ENCODE data around the gene DSCAM. TPM values are rescaled to one million over a fixed set of nuclear protein-coding genes. Genes with fewer than 3 reads are reported as not detected.

Gene DSCAM
- total RNA-seq, 2 donors from 2014 or later, result not detected

- H3K4me1 ChIP-seq, result no peaks in the 10 kb centered on the region
- no peaks in the 10 kb centered on the region for H3K36me3 ChIP-seq
- no peak for DNase-seq (ENCODE audit: low spot score)
- no peaks in the 10 kb centered on the region for H3K27me3 ChIP-seq
- no peak for TF ChIP-seq CTCF (IDR thresholded peaks at IDR 0.05)
- H3K9me3 ChIP-seq, result no peaks in the 10 kb centered on the region
- H3K27ac ChIP-seq, result no peak overlapping the region
- H3K4me3 ChIP-seq, result no peak overlapping the region
Observed at GRCh38 chr21:40555021-40555528, 291.9 kb downstream of the DSCAM start.

- no peaks in the 10 kb centered on the region for H3K4me1 ChIP-seq
- no peaks in the 10 kb centered on the region for H3K36me3 ChIP-seq
- H3K9me3 ChIP-seq, result no peaks in the 10 kb centered on the region
- no peak overlapping the region for H3K4me3 ChIP-seq
- TF ChIP-seq CTCF (IDR thresholded peaks at IDR 0.05), result no peak
- H3K27ac ChIP-seq, result no peak overlapping the region
- no peak for DNase-seq (ENCODE audit: low spot score)
- H3K27me3 ChIP-seq, result no peaks in the 10 kb centered on the region
Observed at GRCh38 chr21:40553781-40554180, 293.2 kb downstream of the DSCAM start.

GRCh38 chr21:40547906-40548513 lies 298.9 kb downstream of the DSCAM start:
- Histone ChIP-seq H3K27ac (no peak overlapping the region), H3K27me3 (no peaks in the 10 kb centered on the region), H3K4me3 (no peak overlapping the region), H3K36me3 (no peaks in the 10 kb centered on the region), H3K4me1 (no peaks in the 10 kb centered on the region), H3K9me3 (peaks cover 3 to 17% of the 10 kb centered on the region in 2 donors)
- DNase-seq (ENCODE audit: low spot score), result no peak
- no peak for TF ChIP-seq CTCF (IDR thresholded peaks at IDR 0.05)

- TF ChIP-seq CTCF (IDR thresholded peaks at IDR 0.05), result no peak
- Histone ChIP-seq H3K4me1 (no peaks in the 10 kb centered on the region), H3K36me3 (no peaks in the 10 kb centered on the region), H3K27me3 (no peaks in the 10 kb centered on the region), H3K9me3 (peaks cover 3 to 17% of the 10 kb centered on the region in 2 donors), H3K4me3 (no peak overlapping the region), H3K27ac (no peak overlapping the region)
- DNase-seq (ENCODE audit: low spot score), result no peak
Observed at GRCh38 chr21:40546647-40547046, 300.3 kb downstream of the DSCAM start.

- no peaks in the 10 kb centered on the region for H3K27me3 ChIP-seq
- TF ChIP-seq CTCF (IDR thresholded peaks at IDR 0.05), result no peak
- H3K4me3 ChIP-seq, result no peak overlapping the region
- no peaks in the 10 kb centered on the region for H3K36me3 ChIP-seq
- H3K27ac ChIP-seq, result no peak overlapping the region
- no peaks in the 10 kb centered on the region for H3K4me1 ChIP-seq
- no peak for DNase-seq (ENCODE audit: low spot score)
- peaks cover 3 to 14% of the 10 kb centered on the region in 2 donors for H3K9me3 ChIP-seq
Observed at GRCh38 chr21:40540216-40540615, 306.7 kb downstream of the DSCAM start.

- no peaks in the 10 kb centered on the region for H3K9me3 ChIP-seq
- no peaks in the 10 kb centered on the region for H3K27me3 ChIP-seq
- H3K27ac ChIP-seq, result no peak overlapping the region
- TF ChIP-seq CTCF (IDR thresholded peaks at IDR 0.05), result no peak
- H3K4me3 ChIP-seq, result no peak overlapping the region
- H3K4me1 ChIP-seq, result no peaks in the 10 kb centered on the region
- no peaks in the 10 kb centered on the region for H3K36me3 ChIP-seq
- no peak for DNase-seq (ENCODE audit: low spot score)
Observed at GRCh38 chr21:40534886-40535285, 312.1 kb downstream of the DSCAM start.

Measured in right atrium auricular region (tissue), 2 donors.